GM19467 (cell line): ENCODE measurements around the gene FMO1.
"Not testable (repeated sequence)": the region's sequence is repeated elsewhere in the genome, so short reads cannot be mapped to it uniquely, and the experiment has no call there.

Experiments used
- ATAC-seq: cut with Tn5 transposase; IDR thresholded peaks from one replicate; pipeline ENCODE4 v1.9.1; 2021; ENCODE audit warnings: mild to moderate bottlenecking, moderate library complexity; ENCODE audit not compliant: unreplicated experiment

FMO1 gene

DNA sequence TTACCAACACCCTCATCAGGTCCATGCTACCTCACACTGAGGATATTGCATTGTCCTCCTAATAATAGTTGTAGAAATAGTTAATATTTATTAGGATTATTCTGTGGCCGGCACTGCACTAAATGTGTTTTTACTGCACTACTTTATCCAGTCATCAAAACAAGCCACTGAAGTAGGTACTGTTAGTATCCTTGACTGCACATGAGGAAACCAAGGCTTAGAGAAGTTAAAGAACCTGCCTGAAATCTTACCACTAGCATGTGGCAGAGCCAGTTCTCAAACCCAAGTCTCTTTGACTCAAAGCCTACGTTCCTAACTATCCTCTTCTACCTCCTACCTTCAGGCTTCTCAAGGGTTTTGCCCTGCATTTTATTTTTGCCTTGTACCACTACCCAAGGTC lies 30.9 kb downstream of the FMO1 start:
- ATAC-seq, result no peak

DNA sequence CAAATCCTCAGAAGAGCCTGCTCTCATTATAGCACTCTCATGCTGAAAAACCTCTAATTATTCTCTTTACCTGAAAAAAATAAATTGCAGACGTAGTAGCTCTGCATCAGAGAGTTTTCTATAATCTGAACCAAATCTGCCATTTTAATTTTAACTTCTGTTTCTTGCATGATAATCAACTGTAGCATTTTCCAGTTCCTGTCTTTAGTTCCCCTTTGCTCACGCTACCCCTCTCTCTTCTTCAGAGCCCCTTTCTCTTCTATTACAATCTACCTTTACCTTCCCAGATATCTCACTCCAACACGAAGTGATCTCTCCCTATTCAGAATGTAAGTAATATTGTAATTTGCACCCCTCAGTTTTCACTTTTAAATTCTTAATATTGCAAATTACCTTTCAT lies 31.4 kb downstream of the FMO1 start:
- no peak for ATAC-seq

DNA sequence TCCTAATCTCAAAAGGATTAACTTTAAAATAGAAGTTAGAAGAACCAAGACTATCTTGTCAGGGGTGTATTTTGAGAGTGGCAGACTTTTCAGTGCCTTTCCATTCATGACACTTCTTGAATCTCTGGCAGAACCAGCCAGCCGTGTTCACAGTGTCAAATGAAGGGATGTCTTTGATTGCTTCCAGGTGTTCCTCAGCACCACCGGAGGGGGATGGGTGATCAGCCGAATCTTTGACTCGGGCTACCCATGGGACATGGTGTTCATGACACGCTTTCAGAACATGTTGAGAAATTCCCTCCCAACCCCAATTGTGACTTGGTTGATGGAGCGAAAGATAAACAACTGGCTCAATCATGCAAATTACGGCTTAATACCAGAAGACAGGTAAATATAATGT lies 32.3 kb downstream of the FMO1 start:
- ATAC-seq, result no peak

DNA sequence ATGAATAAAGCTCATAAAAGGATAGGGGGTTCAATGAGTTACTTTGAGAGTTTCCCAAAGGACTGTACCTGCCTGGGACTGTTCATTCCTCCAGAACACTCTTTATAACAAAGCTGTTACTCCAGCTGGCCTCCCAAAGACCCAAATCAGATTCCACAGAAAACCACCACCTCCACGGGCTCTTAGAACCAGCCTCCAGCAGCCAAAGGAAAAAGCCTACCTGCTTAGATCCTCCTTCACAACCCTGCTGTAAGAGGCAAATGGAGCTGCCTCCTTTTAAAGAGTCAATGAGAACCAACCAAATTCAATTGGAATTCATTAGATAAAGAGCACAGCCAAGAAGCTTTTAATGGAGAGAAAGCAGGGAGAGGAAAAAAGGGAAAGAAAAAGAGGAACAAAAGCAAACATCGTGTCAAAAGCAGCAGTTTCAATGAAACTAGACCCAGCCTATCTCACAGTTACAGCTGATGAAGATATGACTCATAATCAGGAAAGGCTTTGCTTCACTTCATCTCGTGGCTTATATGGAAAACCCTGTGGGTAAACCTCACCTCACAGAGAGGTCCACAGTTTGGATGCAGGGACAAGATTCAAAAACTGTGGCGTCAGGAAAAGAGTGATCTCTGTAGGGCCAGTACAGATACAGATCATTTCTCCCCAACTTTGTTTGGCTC lies 37.9 kb downstream of the FMO1 start:
- no peak for ATAC-seq

DNA sequence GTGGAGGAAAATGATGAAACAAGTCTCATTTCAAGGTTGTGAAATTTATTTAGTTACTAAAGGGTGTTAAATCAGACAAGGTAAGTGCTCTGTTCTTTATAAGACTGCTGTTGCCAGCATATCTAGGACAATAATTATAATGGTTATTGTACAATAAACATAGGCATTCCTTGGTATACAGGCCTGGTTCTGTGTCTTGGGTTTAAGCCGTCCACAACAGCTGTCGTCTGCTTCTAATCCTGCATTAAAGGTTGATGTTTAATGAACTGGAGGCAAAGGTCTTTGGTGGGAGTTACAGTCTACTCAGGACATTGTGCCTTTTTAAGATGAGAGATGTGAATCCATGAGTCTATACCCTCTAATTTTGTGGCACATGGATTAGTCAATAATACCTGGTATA lies 42.3 kb downstream of the FMO1 start:
- ATAC-seq, result no peak

DNA sequence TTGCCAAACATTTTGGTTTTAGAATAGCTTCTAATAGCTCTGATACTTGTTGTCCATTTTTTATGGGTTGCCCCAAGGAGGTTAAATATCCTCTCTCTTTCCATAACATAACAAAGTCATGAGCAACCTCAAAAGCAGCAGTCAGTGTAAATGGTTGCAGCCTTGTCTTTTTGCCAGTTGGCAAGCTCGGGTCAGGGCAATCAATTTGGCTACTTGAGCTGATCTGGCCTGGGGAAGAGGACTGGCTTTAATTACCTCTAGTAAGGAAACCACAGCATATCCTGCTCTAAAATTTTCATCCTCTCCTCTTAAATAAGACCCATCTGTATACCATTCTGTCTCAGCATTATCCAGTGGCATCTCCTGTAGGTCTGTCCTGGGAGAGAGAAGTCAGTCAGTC lies 44.5 kb downstream of the FMO1 start:
- ATAC-seq, result no peak

DNA sequence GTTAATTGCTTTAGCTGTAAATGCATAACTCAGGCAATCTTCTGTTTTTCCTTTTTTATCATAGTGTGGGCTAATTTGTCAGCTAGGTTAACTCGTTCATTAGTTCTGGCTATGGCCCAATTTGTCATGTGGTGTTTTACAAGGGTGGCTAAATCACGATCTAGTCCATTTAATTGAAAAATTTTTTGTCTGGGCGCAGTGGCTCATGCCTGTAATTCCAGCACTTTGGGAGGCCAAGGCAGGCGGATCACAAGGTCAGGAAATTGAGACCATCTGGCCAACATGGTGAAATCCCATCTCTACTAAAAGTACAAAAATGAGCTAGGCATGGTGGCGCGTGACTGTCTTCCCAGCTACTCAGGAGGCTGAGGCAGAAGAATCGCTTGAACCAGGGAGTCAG lies 47.1 kb downstream of the FMO1 start:
- ATAC-seq, result not testable (repeated sequence)

DNA sequence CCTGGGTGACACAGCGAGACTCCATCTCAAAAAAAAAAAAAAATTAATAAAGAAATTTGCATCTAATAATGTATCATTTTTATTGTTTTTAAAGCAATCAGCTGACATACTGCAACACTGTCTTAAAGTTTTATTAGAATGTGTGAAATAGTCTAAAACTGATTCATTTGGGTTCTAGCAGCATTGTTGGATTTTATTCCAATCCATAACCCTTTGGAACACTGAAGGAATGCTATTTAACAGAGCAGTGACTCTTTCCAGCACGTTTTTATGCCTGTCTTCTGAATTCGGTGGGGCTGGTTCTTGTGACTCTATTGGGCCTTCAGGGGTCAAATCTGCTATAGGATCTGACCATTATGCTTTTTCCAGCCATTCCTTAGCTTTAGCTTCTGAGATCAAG lies 47.5 kb downstream of the FMO1 start:
- no peak for ATAC-seq

DNA sequence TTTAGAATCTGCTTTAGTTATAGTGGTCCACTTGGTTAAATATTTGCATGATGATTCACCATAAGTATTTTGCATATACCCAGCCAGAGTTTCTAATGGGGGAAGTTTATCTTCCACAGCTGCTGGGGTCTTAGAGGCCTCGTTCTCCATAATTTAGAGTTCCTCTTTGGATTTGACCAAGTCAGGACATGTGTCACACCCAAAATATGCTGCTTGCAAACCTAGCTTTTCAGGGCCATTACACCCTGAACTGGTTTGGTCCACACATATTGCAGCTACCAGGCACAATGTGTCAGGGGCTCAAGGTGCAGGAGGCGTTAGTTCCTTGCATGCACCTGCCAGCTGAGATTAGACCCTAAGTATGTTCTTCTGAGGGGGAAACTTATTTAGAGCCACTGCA lies 48.6 kb downstream of the FMO1 start:
- no peak for ATAC-seq

DNA sequence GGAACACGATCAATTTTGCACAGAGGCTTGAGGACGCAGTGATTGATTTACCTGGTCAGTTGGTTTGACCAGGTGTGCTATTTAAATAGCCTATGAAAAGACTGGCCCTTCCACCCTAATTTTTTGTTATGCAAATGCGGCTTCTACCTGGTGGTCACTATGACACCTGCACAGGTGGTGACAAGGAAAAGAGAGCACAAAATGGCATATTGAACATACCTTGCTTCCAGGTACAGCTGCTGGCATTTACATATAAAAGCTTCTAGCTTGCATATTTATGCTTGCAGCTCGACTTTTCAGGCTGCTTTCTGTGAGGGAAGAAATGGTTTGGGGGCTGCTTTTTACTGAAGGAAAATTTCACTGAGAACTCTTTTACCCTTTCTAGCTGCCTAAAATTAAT lies 50.4 kb downstream of the FMO1 start:
- no peak for ATAC-seq

DNA sequence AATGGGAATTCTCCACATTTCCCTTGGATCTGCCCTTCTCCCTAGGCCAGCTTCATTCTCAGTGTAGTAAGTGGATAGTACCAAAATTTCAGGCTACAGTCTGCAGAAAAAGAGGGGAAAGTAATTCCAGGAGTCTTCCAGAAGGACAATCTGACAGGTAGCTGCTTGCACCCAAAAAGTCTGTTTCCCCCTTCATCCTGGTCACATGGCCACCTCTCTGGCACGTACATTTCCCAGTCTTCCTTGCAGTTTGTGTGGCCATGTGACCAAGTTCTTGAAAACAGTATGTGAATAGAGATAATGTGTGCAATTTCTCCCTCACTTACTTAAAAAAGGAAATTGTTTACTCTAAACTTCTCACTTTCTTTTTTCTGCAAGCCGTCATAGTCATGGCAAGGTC lies 51.0 kb downstream of the FMO1 start:
- ATAC-seq, result no peak

DNA sequence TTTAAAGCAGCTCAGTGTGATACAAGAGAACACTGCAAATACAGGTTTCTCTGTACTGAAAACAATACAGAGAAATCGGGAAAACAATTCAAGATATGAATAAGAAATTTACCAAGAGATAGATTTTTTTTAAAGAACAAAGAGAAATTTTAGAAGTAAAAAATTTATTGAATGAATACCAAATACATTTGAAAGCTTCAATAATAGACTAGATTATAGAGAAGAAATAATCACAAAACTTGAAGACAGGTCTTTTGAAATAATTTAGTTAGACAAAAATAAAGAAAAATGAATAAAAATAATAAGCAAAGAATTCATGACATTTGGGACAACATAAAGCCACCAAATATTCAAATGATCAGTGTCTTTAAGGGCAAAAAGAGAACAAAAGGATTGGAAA lies 52.1 kb downstream of the FMO1 start:
- no peak for ATAC-seq

DNA sequence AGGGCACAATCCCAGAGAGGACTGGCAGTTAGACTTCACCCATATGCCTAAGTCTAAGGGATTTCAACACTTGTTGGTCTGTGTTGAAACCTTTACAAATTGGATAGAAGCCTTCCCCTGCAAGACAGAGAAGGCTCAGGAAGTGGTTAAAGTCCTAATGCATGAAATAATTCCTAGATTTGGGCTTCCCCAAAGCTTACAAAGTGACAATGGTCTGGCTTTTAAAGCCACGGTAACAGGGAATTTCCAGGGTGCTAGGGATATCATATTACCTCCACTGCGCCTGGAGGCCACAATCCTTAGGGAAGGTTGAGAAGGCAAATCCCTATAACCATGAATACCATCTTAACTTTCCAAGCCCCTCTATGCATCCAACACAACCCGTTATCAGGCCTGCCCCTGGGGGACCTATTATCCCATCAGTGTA lies 62.4 kb downstream of the FMO1 start:
- ATAC-seq, result no peak

DNA sequence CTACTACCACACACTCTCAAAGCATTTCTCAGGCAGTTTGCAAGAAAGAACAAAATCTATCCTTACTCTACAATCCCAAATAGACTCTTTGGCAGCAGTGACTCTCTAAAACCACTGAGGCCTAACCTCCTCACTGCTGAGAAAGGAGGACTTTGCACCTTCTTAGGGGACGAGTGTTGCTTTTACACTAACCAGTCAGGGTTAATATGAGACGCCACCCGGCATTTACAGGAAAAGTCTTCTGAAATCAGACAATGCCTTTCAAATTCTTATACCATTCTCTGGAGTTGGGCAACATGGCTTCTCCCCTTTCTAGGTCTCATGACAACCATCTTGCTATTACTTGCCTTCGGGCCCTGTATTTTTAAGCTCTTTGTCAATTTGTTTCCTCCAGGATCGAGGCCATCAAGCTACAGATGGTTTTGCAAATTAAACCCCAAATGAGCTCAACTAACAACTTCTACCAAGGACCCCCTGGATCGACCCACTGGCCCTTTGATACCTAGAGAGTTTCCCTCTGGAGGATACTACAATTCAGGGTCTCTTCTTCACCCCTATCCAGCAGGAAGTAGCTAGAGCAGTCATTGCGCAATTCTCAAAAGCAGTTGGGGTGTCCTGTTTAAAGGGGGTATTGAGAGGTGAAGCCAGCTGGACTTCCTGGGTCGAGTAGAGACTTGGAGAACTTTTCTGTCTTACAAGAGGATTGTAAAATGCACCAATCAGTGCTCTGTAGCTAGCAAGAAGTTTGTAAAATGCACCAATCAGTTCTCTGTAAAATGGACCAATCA lies 63.7 kb downstream of the FMO1 start:
- ATAC-seq, result no peak

DNA sequence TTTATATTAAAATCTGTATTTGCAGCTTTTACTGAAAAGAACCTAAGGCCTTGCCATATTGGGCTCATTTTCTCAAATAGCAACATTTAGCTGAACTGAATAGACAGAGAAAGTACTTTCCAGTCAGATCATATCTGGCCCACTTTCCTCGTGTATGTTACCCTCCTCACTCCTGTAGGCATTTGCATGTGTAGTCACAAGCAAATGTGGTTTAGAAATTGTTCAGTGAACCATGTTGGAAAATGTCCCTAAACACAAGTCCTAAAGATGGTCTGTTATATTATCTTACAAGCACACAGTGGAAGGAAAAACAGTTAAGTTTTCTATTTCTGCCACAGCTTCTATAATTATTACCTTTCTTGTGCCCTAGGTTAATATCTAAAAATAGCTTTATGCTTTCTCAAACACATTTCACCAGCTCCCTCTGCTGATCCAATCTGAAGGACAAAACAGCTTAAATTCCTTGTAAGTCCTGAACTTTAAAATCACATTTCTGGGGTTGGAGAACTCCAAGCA lies 65.1 kb downstream of the FMO1 start:
- peak; percentile 33 for ATAC-seq

DNA sequence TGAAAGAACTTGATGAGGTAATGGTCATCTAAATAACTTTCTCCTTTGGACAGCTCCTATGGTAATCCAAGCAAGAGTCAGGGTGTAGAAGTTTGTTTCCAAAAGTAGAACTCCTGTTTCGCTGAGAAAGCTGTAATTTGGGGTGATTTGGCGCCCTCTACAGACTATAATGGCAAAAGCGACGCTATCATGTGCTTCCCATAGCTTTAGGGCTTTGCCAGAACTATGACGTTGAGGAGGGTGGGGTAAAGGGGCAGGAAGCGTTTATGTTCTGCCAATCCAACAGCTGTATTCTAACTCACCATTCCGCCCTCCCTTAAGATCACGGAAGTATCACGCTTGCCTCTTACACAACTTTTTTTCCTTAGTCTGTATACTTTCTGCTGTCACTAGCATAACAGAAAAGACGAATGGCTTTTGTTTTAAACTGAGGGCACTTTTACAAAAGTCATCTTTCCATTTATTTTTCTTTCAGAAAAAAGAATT lies 65.6 kb downstream of the FMO1 start, which contains the start of gene FMO4:
Gene FMO4, plus strand, starts transcription at position 349 of the 486 bp plus-strand sequence. CDS start 5,643 bp downstream, outside the sequence.
- ATAC-seq, result peak; percentile 100

DNA sequence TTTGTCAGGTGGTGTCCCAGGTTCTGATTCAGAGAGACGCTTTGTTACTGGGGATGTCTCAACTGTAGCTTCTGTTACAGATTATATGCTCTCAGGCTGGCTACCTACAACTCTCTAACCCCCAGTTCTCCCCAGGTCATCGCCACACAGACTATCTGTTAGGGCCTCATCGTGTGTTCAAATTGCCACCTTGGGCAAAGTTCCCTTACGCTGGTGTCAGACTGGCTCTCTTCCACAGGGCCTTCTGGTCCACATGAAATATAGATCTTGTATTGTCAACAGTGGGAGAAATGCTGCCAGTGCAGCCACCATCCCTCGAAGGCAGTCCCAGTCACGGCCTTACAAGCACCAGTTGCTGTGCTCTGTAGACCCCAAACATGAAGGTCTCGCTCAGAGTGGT lies 81.0 kb downstream of the FMO1 start:
- ATAC-seq, result no peak

DNA sequence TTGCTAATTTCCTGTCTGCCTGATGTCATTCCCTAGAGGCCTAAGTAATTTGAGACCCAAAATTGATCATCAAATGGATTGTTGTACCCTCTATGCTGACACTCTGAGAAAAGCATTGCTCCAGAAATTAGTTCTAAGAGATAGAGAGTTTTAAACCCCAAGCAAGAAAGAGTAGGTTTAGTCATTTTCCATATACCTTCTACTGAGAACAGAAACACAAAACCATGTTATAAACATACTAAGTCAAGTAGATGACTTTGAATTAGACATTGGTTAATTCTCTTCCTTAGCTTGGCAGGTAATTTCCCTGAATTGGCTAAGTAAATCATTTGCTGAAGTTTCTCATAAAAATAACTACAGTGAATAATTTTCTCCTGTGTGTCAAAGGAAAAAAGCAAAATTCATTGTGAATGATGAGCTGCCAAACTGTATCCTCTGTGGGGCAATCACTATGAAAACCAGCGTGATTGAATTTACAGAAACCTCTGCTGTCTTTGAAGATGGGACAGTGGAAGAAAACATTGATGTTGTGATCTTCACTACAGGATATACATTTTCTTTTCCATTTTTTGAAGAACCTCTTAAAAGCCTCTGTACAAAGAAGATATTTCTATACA lies 85.8 kb downstream of the FMO1 start:
- no peak for ATAC-seq
